HepG2 (cell line): Measurements from ENCODE around the gene DCC. TPM values are rescaled to one million over a fixed set of nuclear protein-coding genes. Genes with fewer than 3 reads are reported as not detected.

Experiments
- FOXO4 ChIP-seq: sonication (generic); formaldehyde crosslinking; conservative IDR thresholded peaks from 2 replicates; pipeline ENCODE4 v1.8.1; 2023; ENCODE audit warnings: missing genetic modification reagents
- KDM1A ChIP-seq: IDR thresholded peaks from 2 replicates; pipeline ENCODE4 v1.6.1; 2016; ENCODE audit warnings: missing compliant biosample characterization
- NCOA1 ChIP-seq: sonication (generic); formaldehyde crosslinking; IDR thresholded peaks from 2 replicates; pipeline ENCODE4 v1.9.0; 2021; ENCODE audit warnings: missing genetic modification reagents
- NFE2L1 ChIP-seq: sonication (generic); formaldehyde crosslinking; IDR thresholded peaks from 2 replicates; pipeline ENCODE4 v1.4.0; 2020; ENCODE audit warnings: missing genetic modification reagents, mild to moderate bottlenecking, borderline replicate concordance
- TGIF2 ChIP-seq: IDR thresholded peaks from 2 replicates; pipeline ENCODE4 v1.6.1; 2016; ENCODE audit warnings: control low read depth, missing compliant biosample characterization
- ZEB1 ChIP-seq: IDR thresholded peaks from 2 replicates; pipeline ENCODE4 v1.6.1; 2012; ENCODE audit warnings: mild to moderate bottlenecking, low read depth, inconsistent platforms; ENCODE audit not compliant: insufficient replicate concordance
- ZNF710 ChIP-seq: sonication (generic); formaldehyde crosslinking; IDR thresholded peaks from 2 replicates; pipeline ENCODE4 v1.5.0; 2020; ENCODE audit warnings: mild to moderate bottlenecking, missing genetic modification reagents, borderline replicate concordance
- ZUFSP ChIP-seq: sonication (generic); formaldehyde crosslinking; IDR thresholded peaks from 2 replicates; pipeline ENCODE4 v1.9.0; 2021; ENCODE audit warnings: missing genetic modification reagents, mild to moderate bottlenecking, borderline replicate concordance
- polyA plus RNA-seq, 8 experiments: library from polyadenylated mRNA; depleted of rRNA in 3 of 8; stranded (reverse) in 7 of 8; unstranded in 1 of 8; fragments of >200 nt; fragmentation: Illumina TruSeq in 4 of 8; extraction: Trizol in 4 of 8; gene quantifications; 2 replicates each; pipeline versions ENCODE4 v1.2.1 to v1.2.3, GENCODE V29; 2011 to 2016; ENCODE audit warnings: low read depth in 4 of 8, missing spikeins in 1 of 8, mixed read lengths in 1 of 8; ENCODE audit not compliant: insufficient read depth in 1 of 8
- total RNA-seq, 5 experiments: library from RNA; depleted of rRNA; stranded (reverse); fragments of >200 nt; fragmentation: Illumina TruSeq; extraction: Trizol; gene quantifications; 2 replicates each; pipeline ENCODE4 v1.2.3, GENCODE V29; 2016; ENCODE audit warnings: low read depth in 1 of 5
- TF ChIP-seq, protein P1 (sequence below): sonication (generic); formaldehyde crosslinking; IDR thresholded peaks from 2 replicates; pipeline ENCODE4 v1.4.0; 2020; ENCODE audit warnings: missing genetic modification reagents, borderline replicate concordance
- TF ChIP-seq, protein P2 (sequence below): sonication (generic); formaldehyde crosslinking; IDR thresholded peaks from 2 replicates; pipeline ENCODE4 v1.4.0; 2020; ENCODE audit warnings: missing genetic modification reagents, mild to moderate bottlenecking, borderline replicate concordance
- TF ChIP-seq, protein P3 (sequence below): IDR thresholded peaks from 2 replicates; pipeline ENCODE4 v1.6.1; 2018; ENCODE audit warnings: missing genetic modification reagents

Gene DCC
- total and polyA plus RNA-seq, 2 of the 13 experiments (the other 11 are each of a cell fraction or from before 2014, with no cell fraction given), result not detected

GRCh38 chr18:53375621-53376020 is 1035.6 kb downstream of the DCC start (continued):
- TF ChIP-seq NFE2L1 (CRISPR knock-in tag) (no peak), KDM1A (CRISPR knock-in tag) (no peak), TGIF2 (CRISPR knock-in tag) (no peak), ZUFSP (CRISPR knock-in tag) (no peak), FOXO4 (CRISPR knock-in tag) (no peak), NCOA1 (CRISPR knock-in tag) (no peak), ZEB1 (no peak), ZNF710 (CRISPR knock-in tag) (no peak)
- TF ChIP-seq, protein P1, sequence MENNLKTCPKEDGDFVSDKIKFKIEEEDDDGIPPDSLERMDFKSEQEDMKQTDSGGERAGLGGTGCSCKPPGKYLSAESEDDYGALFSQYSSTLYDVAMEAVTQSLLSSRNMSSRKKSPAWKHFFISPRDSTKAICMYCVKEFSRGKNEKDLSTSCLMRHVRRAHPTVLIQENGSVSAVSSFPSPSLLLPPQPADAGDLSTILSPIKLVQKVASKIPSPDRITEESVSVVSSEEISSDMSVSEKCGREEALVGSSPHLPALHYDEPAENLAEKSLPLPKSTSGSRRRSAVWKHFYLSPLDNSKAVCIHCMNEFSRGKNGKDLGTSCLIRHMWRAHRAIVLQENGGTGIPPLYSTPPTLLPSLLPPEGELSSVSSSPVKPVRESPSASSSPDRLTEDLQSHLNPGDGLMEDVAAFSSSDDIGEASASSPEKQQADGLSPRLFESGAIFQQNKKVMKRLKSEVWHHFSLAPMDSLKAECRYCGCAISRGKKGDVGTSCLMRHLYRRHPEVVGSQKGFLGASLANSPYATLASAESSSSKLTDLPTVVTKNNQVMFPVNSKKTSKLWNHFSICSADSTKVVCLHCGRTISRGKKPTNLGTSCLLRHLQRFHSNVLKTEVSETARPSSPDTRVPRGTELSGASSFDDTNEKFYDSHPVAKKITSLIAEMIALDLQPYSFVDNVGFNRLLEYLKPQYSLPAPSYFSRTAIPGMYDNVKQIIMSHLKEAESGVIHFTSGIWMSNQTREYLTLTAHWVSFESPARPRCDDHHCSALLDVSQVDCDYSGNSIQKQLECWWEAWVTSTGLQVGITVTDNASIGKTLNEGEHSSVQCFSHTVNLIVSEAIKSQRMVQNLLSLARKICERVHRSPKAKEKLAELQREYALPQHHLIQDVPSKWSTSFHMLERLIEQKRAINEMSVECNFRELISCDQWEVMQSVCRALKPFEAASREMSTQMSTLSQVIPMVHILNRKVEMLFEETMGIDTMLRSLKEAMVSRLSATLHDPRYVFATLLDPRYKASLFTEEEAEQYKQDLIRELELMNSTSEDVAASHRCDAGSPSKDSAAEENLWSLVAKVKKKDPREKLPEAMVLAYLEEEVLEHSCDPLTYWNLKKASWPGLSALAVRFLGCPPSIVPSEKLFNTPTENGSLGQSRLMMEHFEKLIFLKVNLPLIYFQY (CRISPR knock-in tag), result no peak
- TF ChIP-seq, protein P2, sequence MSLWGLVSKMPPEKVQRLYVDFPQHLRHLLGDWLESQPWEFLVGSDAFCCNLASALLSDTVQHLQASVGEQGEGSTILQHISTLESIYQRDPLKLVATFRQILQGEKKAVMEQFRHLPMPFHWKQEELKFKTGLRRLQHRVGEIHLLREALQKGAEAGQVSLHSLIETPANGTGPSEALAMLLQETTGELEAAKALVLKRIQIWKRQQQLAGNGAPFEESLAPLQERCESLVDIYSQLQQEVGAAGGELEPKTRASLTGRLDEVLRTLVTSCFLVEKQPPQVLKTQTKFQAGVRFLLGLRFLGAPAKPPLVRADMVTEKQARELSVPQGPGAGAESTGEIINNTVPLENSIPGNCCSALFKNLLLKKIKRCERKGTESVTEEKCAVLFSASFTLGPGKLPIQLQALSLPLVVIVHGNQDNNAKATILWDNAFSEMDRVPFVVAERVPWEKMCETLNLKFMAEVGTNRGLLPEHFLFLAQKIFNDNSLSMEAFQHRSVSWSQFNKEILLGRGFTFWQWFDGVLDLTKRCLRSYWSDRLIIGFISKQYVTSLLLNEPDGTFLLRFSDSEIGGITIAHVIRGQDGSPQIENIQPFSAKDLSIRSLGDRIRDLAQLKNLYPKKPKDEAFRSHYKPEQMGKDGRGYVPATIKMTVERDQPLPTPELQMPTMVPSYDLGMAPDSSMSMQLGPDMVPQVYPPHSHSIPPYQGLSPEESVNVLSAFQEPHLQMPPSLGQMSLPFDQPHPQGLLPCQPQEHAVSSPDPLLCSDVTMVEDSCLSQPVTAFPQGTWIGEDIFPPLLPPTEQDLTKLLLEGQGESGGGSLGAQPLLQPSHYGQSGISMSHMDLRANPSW (CRISPR knock-in tag), result no peak
- TF ChIP-seq, protein P3, sequence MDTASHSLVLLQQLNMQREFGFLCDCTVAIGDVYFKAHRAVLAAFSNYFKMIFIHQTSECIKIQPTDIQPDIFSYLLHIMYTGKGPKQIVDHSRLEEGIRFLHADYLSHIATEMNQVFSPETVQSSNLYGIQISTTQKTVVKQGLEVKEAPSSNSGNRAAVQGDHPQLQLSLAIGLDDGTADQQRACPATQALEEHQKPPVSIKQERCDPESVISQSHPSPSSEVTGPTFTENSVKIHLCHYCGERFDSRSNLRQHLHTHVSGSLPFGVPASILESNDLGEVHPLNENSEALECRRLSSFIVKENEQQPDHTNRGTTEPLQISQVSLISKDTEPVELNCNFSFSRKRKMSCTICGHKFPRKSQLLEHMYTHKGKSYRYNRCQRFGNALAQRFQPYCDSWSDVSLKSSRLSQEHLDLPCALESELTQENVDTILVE (CRISPR knock-in tag), result no peak
